Thoracic aorta endothelial cell (primary cell): ENCODE measurements around the gene UGGT2. TPM values are rescaled to one million over a fixed set of nuclear protein-coding genes. Genes with fewer than 3 reads are reported as not detected.

Experiments used
- small RNA-seq: library from RNA; depleted of rRNA; stranded (forward); fragments of <200 nt; gene quantifications from one replicate; pipeline ENCODE3, GENCODE V24; 2012
- total RNA-seq: library from RNA; depleted of rRNA; stranded (reverse); fragments of >200 nt; gene quantifications from 2 replicates; pipeline ENCODE4 v1.2.3, GENCODE V29; 2012

Gene UGGT2
- 53.6 and 56.4 TPM in 2 replicates for total RNA-seq

DNA sequence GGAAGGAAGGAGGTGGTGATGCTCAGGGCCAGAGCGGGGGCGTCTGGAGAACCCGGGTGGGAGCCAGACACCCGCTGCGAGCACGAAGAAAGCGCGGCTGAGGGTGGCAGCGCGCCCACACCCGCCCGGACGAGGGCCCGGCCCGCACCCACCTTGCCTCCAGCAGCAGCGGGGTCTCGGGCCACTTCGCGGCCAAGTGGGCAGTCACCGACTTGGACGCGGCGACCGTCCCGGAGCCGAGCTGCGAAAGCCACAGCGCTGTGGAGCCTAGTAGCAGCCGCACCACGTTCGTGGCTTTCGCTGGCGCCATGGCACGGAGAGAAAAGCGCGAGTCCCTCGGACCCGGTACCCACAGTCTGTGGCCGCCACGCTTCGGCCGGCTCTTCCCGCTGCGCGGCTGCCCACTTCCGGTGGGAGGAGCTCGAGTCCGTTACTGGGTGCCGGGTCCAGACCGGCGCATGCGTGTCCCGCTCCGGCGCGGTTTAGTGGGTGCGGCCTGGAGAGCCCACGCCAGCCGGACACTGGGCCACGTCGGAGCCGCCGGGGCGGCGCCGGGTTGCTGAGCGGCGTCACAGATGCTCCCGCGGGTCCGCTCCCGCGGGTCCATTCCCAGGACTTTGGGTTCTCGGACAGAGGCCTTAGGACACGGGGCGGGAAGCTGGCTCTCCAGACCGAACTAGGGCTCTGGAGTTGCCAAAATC lies at the start of gene UGGT2:
Gene UGGT2 (minus strand): TSS at position 399 of the 701 bp plus-strand sequence. CDS start 89 bp downstream, at position 310.

GRCh38 chr13:96089749-96090239 lies 36.6 kb upstream of the UGGT2 start, which contains the start of gene HS6ST3:
Gene HS6ST3 (plus strand): TSS chr13:96090107.

Small RNA genes lying within 50 kb of the gene (small RNA-seq; reads per million reads assigned to genes)
- not detected for gene HMGN1P24

Other genes with a start within 250 kb of the UGGT2 start
- gene HS6ST3, start 36.7 kb upstream of the UGGT2 start, total RNA-seq: 2.4 and 2.5 TPM in 2 replicates